HL-60/S4 (cell line): ENCODE results near the gene OR5D18.
"Not testable (repeated sequence)": the region's sequence is repeated elsewhere in the genome, so short reads cannot be mapped to it uniquely, and the experiment has no call there.

Source experiments
- in situ Hi-C: fragments of 300-500 bp; cut with MboI; formaldehyde crosslinking; loops from 2 replicates; pipeline ENCODE4 v1.14.3; 2022; ENCODE audit warnings: low sequenced_read_pairs

Gene OR5D18

DNA sequence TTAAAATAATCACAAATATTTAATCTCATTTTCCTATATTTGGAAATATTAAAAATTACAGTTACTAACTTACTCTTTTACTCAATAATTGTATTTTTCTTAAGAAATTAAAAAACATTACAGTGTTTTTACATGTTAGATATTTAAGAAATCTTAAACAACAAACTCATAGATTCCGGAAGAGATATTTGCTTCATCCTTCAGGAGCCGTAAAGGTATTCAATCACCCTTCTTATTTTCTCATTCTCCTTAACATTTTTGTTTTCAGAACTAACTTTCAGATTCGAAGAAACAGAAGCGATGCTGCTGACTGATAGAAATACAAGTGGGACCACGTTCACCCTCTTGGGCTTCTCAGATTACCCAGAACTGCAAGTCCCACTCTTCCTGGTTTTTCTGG lies at the start of gene OR5D18:
OR5D18 (plus strand) TSS at position 301 of the 400 bp plus-strand sequence; CDS start at position 301, 0 bp downstream.
- in situ Hi-C loops = no loop called here

GRCh38 chr11:55773138-55773537 lies 46.3 kb upstream of the OR5D18 start, which contains the start of gene OR5D13:
TSS of gene OR5D13 (plus strand) at chr11:55773438. CDS start at chr11:55773438, 0 bp downstream.
- in situ Hi-C loops = no loop called here

GRCh38 chr11:55791606-55792005 lies 27.8 kb upstream of the OR5D18 start:
- in situ Hi-C loops = no loop called here

- in situ Hi-C loops = no loop called here
Measured at GRCh38 chr11:55793321-55793720, 26.1 kb upstream of the OR5D18 start.

- in situ Hi-C loops = no loop called here
Measured at GRCh38 chr11:55795256-55795655, 24.2 kb upstream of the OR5D18 start, which contains the start of gene OR5D14. TSS of gene OR5D14 (plus strand) at chr11:55795556. CDS start at chr11:55795556, 0 bp downstream.

DNA sequence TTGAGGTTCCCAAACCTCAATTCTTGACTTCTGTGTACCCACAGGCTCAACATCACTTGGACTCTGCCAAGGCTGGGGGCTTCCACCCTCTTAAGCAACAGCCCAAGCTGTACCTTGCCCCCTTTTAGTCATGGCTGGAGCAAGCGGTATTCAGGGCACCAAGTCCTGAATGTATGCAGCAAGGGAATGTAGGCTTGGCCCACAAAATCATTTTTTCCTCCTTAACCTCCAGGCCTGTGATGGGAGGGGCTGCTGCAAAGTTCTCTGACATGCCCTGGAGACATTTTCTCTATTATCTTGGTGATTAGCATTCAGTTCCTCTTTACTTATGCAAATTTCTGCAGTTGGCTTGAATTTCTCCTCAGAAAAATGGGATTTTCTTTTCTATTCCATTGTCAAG lies 13.2 kb upstream of the OR5D18 start:
- in situ Hi-C loops = no loop called here

- in situ Hi-C loops = no loop called here
Measured at GRCh38 chr11:55811067-55811466, 8.4 kb upstream of the OR5D18 start, which contains the start of gene OR5L1. TSS of gene OR5L1 (plus strand) at chr11:55811367. CDS start at chr11:55811467, 100 bp downstream.

DNA sequence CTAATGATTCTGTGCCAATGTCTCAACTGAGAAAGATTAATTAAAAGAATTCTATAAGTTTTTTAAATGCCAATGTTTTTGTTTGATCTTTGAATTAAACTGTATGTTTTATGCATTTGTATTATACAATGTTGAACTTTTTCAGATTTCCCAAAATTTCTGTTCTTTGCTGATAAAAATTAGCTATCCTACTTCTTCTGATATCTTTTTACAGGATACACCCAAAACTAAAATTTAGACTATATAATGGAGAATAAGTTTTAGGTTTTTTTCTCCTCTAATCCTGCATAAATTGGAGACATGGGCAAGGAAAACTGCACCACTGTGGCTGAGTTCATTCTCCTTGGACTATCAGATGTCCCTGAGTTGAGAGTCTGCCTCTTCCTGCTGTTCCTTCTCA lies 7.5 kb downstream of the OR5D18 start, which contains the start of gene OR5L2:
OR5L2 (plus strand) TSS at position 301 of the 400 bp plus-strand sequence; CDS start at position 301, 0 bp downstream.
- in situ Hi-C loops = no loop called here

GRCh38 chr11:55838452-55838851 lies 19.0 kb downstream of the OR5D18 start, which contains the start of gene OR5D16:
TSS of gene OR5D16 (plus strand) at chr11:55838752. CDS start at chr11:55838752, 0 bp downstream.
- in situ Hi-C loops = no loop called here

GRCh38 chr11:55847453-55847852 lies 28.0 kb downstream of the OR5D18 start:
- in situ Hi-C loops = no loop called here

GRCh38 chr11:55849037-55849436 lies 29.6 kb downstream of the OR5D18 start:
- in situ Hi-C loops = no loop called here

- in situ Hi-C loops = no loop called here
Measured at GRCh38 chr11:55852141-55852540, 32.7 kb downstream of the OR5D18 start.

GRCh38 chr11:55854704-55855103 lies 35.3 kb downstream of the OR5D18 start:
- in situ Hi-C loops = no loop called here

GRCh38 chr11:55867354-55867753 lies 47.9 kb downstream of the OR5D18 start:
- in situ Hi-C loops = not testable (repeated sequence)
